Loucy (cell line): ENCODE results near the gene MAP4K3.

Source experiments
- EZH2phosphoT487 ChIP-seq: fragments of 200-600 bp; IDR thresholded peaks from 2 replicates; pipeline ENCODE4 v1.6.1; 2018; ENCODE audit warnings: antibody characterized with exemption, mild to moderate bottlenecking, moderate library complexity, borderline replicate concordance
- TF ChIP-seq, protein P1 (sequence below): fragments of 200-600 bp; sonication (generic); conservative IDR thresholded peaks from 2 replicates; pipeline ENCODE4 v1.5.1; 2014; ENCODE audit warnings: mild to moderate bottlenecking, antibody characterized with exemption, low read length

DNA sequence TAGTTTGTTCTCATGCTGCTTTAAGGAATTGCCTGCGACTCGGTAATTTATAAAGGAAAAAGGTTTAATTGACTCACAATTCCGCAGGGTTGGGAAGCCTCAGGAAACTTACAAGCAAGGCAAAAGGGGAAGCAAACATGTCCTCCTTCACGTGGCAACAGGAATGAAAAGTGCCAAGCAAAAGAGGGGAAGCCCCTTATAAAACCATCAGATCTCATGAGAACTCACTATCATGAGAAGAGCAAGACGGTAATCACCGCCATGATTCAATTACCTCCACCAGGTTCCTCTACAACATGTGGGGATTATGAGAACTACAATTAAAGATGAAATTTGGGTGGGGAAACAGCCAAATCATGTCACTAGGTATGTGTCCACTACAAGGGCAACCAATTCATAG lies 53.9 kb downstream of the MAP4K3 start:
- TF ChIP-seq, protein P1, sequence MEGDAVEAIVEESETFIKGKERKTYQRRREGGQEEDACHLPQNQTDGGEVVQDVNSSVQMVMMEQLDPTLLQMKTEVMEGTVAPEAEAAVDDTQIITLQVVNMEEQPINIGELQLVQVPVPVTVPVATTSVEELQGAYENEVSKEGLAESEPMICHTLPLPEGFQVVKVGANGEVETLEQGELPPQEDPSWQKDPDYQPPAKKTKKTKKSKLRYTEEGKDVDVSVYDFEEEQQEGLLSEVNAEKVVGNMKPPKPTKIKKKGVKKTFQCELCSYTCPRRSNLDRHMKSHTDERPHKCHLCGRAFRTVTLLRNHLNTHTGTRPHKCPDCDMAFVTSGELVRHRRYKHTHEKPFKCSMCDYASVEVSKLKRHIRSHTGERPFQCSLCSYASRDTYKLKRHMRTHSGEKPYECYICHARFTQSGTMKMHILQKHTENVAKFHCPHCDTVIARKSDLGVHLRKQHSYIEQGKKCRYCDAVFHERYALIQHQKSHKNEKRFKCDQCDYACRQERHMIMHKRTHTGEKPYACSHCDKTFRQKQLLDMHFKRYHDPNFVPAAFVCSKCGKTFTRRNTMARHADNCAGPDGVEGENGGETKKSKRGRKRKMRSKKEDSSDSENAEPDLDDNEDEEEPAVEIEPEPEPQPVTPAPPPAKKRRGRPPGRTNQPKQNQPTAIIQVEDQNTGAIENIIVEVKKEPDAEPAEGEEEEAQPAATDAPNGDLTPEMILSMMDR, result no peak
- TF ChIP-seq EZH2phosphoT487, result no peak
